NCI-H2029 treated with DMSO at 0.1 percent for 48 hours (cell line): Measurements from ENCODE around the gene DPYD.
A peak's percentile ranks its signal among the peaks of the same experiment; 100 is the strongest.

Experiments
- DNase-seq: peaks from one replicate; lab custom pipeline; 2025; lab: John Stamatoyannopoulos, UW

Gene DPYD

DNA sequence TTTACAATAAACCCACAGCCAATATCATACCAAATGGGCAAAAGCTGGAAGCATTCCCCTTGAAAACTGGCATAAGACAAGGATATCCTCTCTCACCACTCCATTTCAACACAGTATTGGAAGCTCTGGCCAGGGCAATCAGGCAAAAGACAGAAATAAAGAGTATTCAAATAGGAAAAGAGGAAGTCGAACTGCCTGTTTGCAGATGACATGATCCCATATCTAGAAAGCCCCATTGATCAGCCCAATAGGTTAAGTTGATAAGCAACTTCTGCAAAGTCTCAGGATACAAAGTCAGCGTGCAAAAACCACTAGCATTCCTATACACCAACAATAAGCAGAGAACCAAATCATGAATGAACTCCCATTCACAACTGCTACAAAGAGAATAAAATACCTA lies 235.5 kb downstream of the DPYD start:
- DNase-seq = no peak

DNA sequence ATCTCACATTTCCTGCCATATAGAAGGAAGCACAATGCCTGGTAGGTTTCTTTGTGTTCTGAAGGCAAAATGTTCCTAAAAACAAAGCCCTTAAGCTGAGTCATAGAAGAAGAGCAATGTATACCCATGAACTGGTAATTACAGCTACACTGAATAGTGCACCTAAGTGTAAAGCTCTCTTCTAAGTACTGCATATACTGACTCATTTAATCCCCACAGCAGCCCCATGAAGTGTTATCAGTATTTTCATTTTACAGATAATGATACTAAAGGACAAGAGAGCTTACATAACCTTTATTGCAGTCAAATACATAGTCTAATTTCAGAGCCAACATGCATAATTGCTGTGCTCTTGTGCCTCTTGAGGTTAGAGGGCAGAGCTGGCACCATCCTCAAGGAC lies 239.9 kb downstream of the DPYD start:
- peak; percentile 63 for DNase-seq

DNA sequence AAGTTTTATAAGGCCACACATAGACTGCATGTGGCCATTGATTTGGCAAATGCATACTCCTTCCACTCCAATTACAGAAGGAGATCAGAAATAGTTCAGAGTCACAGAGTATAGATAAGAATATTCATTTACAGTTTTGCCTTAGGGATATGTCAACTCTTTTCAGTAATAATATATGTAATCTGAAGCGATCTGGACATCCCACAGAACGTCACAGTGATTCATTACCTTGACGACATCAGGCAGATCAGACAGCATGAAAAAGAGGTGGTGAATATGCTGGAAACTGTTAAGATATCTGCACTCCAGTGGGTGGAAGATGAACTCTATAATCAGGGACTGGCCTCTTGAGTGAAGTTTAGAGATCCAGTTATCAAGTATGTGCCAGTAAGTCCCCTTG lies 240.4 kb downstream of the DPYD start:
- DNase-seq = no peak

DNA sequence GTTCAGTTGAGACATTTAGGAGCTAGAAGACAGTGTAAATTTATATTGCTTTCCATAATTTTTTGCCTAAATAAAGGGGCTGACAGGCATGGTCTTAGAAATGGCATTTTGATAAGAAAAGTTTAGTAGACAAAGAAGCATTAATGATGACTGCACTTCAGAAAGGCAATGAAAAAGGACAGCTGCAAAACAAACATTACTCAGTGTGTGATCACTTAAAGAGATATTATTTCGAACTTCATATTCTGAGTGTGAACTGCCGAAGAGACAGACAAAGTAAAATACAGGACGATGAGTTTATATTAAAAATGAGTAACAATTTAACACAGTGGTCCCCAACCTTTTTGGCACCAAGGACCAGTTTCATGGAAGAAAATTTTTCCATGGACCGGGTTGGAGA lies 243.1 kb downstream of the DPYD start:
- DNase-seq = no peak

DNA sequence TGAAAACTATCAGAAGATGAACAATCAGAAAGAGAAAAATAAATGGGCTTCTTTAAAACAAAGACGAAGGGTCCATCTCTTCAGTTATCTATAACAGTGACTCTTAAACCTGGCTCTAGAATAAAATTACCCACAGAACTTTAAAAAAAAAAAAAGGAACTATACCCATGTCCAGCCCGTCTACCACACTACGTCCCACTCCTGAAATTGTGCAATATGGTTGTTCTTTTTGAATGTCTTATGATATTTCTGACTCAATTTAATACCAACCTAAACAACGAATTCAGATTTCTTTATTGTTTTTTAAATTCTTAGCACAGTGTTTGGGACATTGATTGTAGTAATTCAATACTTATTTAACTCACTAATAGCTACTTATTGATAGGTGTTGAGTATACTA lies 246.3 kb downstream of the DPYD start:
- no peak for DNase-seq

DNA sequence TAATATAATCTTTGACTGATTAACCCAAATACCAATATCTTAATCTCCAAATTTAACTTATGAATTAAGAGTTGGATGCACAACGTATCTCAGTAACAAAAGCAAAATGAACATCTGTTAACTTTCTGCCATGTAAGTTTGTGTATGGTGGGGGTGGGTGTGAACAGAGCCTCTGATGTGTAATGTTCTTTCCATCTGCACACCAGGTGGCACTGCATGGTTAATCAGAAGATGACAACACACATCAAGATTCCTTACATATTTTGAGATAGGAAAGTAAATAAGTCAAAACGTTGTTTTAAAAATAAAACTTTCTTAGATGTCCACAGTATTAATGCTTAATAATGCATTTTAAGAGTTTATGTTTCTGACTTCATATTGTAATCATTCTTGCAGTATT lies 251.9 kb downstream of the DPYD start:
- DNase-seq = no peak

DNA sequence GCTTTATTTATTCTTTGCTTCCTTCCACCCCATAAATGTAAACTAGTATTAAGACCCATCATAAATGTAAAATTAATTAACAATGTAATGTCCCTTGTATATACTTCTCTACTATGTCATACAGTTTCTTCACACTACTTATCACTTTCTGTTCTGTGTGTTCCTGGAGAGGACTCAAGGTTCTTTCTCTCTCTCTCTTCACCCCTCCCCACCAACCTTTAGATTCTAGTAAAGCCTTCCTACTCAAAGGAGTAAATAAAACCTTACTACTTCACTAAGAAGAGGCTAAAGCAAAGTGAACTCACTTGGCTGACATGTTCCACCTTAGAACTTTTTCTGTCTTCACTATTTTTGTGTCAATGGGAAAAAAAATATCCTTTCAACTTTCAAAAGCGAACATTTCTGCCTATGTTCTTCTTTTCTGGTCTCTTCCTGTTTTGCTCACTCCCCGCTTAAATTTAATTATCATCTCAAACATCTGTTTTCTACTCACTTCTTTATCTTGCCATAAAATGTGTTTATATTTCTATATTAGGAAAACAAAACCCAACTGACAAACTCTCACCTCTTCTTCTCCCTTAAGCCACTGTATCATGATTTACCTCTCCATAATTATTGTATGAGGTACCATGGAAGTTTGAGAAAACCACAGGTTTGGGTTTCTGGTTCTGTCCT lies 260.3 kb downstream of the DPYD start:
- no peak for DNase-seq

DNA sequence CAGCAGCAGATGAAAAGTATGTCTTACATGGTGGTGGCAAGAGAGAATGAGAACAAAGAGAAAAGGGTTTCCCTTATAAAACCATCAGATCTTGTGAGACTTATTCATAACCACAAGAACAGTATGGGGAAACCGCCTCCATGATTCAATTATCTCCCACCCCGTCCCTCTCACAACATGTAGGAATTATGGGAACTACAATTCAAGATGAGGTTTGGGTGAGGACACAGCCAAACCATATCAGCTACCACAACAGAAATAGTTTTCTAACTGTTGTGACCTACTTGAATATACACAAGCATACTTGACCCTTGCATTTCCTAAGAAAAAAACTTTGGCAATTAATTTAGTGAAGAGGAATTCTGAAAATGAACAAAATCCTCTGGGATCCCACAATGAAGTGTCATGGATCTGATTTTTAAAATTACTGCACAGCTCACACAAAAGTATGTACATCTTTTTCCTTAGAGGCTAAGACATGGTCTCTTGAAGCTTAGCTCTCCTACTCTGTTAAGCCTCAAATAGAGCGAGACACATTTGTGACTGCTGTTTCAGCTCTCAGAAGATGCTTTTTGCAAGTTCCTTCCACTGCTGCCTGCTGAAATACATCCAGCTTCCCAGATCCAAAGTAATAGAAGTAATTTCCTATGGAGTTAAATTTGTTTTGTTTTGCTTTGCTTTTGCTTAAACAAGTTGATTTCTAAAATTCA lies 265.8 kb downstream of the DPYD start:
- no peak for DNase-seq

DNA sequence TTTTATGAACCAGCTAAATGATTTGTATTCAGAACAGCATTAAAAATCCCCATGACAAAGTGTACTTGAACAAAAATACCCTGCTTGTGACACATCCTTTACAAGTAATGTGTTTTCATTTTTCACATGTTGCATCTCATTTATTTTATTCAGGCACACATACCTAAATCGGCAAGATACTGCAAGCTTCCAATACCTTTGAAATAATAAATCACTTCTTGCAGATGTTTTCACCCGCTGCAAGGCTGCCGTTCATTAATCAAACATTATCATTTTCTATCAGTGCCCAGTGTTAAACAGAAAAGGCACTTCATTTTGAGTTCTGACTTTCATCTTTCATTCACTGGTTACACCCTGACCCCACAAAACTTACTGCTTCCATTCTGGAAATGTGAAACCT lies 269.6 kb downstream of the DPYD start:
- no peak for DNase-seq

DNA sequence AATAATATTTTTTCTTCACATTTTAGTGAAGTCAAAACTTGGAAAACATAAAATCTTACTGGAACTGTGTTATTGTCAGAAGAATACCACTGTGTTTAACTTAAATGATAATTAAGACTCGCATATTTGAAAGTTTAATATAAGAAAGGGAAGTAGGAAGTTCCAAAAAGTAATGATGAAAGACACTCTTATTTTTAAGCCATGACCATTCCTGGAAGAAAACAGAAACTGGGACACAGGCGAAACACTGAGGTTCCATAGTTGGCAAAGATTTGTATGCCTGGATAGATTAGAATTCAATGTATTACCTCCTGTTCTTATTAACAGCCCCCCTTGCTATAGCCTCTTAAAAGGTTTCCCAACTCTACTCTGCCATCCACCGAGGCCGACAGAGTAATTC lies 271.2 kb downstream of the DPYD start:
- no peak for DNase-seq

DNA sequence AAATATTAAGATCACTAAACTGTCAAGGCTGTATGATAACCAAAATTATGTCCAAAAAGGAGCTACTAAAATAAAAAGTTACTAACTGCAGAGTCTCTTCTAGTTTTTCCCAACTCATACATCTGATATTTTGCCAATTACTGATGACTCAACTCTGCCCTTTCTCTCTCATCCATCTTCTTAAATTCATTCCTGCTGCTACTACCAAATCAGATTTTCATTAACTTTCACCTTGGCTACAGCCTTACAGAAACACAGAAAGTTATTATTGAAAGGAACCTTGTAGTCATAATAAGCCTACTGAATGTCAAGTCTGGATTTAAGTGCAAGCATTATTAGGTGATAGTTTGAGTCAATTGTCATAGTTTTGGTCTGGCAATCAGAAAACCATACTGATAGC lies 273.1 kb downstream of the DPYD start:
- DNase-seq = no peak

DNA sequence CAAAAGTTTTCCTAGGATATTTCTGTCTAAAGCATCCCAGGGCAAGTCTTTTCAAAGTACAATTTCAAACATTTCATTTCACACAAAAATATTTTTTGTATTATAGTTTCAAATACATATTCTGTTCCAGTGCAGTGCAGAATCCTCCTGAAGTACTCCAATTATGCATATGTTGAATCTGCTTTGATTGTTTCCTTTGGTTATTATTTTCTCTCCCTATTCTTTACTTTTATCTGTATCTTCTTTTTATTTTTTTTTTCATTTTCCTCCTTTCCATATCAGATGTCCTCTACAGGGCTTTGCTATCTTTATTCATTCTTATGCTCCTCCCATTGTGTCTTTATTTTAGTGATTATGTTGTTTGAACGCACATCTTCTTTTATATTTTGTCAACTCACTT lies 274.8 kb downstream of the DPYD start:
- DNase-seq = no peak

DNA sequence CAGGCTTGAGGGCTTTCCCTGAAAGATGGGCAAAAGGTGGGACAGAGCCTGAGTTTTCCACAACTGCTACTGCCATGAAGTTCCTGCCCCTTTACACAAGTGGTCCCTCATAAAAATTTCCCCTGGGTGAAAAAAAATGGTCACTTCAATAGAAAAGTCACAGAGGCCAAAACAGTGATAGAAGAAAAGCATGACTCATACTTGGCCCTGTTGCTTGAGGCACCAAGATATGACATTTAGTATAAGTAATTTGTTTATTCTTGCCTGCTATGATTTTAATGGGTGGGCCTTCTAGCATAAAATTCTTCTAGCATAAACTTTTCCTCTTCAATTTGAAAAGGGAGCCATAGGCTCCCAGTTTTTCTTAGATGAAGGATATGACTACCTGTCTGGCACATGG lies 280.2 kb downstream of the DPYD start:
- no peak for DNase-seq

DNA sequence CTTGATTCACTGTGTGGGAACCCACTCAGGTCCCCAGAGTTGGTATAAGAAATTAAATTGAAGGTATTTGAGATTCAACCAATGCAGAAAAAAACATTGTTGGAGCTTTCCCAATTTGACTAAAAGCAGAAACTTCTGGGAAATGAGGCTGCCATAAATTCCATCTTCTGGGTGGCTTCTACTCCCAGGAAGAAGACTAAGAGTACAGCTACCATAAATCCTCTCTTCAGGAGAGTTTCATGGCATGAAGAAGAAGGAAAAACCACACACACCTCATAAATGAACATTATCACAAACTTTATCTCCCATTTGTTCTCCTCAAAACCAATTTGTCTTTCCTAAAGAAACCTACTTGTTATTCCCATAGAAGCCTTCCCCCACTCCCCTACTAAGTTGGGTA lies 283.9 kb downstream of the DPYD start:
- no peak for DNase-seq

DNA sequence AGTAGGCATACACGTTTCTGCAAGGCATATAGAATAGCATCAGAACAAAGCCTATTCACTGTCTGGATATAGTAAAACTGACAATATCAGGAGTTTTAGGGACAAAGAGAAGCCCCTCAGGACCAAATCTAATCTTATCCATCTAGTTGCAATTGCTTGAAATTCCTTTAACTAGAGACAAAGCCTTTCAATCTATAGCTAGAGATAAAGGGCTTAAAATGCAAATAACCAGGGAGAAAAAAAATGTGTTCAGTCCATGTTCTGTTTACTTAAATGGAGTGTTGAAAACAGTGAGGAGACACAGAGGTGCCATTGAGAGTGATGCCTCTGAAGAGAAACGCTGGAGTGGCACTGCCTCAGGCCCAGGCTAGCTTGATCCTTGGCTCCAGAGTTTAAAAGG lies 286.1 kb downstream of the DPYD start:
- DNase-seq = no peak

DNA sequence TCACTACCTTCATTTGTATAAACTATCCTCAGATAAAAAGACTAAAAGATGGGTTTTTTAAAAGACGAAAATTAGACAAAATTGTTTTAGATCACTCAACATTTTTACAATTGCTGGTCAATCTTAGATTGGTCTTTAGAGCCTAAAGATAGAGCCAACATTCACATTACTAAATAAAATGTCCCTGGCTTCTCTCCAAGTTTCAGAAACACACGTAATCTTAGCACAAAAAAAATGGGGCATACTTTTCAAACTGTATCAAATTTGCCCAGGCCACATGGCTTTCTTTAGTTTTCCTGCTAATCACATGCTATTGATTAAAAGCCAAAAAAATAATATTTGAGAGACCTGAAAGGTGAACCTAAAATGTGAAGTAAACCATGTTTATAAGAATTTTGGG lies 288.1 kb downstream of the DPYD start:
- DNase-seq = no peak

DNA sequence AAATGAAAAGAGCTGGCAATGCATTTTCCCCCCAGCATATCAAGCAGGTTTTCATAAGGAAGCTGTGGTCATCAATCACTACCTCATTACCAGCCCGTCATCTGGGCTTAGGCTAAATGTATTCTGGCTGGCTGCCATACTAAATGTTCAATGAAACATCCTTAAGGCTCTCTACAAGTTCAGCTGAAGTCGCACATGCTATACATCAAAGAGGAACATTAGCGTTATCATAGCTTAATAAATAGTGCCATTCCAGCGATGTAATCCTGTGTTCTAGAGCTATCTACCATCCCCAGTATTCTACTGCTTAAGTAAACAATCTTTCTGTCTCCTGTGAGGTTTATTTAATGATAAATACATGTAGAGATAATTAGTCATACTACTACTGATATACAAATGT lies 288.8 kb downstream of the DPYD start:
- DNase-seq = no peak

DNA sequence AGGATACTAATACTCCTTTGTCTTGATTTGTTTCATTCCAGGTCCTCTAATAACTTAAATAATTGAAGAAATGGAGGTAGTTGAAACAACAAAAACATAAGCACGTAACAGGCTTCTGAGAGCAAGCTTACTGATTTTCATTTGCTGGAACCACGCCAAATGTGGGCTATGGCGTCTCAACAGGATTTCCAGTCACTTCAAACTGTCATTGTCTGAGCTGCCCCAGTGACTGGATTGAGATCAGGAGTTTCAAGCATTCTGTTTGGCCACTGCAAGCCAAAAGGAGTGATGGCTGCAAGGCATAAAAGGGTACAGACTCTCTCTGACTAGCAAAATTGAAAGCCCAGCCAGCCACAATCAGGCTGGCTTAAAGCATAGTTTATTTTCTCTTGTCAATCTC lies 289.9 kb downstream of the DPYD start:
- peak; percentile 10 for DNase-seq

DNA sequence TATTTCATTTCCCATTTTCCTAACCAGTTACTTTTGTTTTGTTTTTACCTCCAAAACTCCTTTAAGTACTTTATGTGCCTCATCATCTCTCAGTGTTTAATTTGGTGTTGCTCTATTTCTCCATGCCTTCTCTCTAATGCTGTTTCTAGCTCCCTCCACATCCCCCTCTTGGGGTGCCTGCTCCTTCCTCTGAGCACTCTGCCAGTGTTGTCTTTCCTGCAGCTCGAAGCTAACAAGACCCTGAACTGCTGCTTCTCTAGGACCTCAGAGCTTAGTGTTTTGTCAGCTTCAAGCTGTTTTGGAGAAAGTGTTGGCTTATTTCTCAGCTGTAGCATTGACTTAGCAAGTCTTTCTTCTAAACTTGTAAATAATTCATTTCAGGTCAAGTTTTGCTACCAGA lies 290.6 kb downstream of the DPYD start:
- DNase-seq = no peak

DNA sequence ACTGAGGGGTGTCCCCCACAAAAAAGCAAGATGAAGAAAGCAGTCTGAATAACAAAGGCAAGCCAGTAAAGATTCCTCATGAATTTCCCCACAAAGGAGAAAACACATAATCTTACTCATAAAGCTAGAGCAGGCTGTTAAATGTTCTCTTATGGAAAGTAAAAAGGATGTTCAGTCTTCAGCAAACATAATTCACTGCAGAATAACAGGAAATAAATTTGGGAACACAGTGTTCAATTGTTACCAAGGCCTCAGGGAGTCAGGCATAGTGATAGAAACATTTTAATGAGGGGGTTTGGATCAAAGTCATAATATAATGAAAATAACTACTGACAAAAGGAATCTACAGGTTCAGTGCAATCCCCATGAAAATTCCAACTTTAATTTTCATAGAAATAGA lies 297.6 kb downstream of the DPYD start:
- DNase-seq = no peak

DNA sequence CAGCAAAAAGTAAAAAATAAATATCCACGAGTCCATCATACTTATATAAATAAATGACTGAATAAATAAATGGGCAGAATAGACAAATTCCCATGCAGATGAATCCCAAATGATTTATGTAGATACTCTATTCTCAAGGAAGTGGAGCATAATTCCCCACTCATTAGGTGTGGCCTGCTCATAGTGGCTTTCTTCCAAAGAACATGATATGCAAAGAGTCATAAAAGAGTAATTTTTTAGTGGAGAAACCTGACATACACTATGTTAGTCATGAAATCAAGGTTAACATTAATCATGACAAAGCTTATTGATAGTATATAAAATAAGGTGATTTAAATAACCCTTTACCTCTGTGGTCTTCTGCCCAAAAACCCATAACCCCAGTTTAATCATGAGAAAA lies 298.9 kb downstream of the DPYD start:
- DNase-seq = no peak

DNA sequence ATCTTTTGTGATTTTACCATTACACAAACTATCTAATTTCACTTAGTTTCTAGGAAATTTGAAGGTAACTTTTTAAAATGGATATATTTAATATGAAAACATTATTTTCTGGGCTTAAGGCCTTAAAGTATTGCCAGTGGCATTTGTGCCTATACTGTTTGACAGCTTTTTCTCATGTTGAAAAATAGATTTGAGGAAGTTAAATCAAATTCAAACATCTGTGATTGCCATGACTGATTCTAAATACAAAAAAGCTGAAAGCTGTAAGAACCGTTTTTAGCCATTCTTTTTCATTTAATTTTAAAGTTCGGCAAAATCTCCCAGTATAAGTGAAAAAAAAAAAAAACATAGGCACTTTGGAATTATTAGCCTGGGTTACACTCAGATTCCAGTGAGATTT lies 301.1 kb downstream of the DPYD start:
- DNase-seq = no peak

DNA sequence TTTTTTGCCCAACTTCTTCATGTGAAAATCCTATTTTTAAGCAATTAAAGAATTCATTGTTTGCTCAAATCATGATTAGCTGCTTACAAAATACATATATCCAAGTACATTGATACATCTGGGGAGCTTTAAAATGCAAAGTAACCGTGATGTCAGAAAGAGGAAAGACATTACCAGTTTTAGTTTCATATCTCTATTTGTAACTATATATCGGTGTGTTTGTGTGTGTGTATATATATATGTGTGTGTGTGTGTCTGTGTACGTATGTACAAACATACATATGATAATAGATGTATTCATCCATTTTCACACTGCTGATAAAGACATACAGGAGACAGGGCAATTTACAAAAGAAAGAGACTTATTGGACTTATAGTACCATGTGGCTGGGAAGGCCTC lies 310.1 kb downstream of the DPYD start:
- DNase-seq = no peak

DNA sequence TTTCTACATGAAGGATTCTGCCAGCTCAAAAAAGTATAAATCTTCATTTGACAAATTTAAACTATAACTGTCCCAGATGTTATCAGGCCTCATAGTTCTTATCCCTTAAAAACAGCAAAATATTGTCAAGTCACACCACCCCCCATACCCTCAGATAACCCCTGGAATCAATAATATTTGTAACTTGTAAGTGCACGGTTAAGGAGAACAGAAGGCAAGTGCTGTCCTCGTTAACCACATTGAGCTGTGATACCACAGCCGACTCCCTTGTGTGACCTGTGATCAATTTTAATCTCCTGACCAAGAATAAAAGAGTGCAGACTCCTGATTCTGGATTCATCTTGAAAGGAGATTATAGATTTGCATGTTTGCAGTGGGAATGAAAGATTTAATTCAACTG lies 310.7 kb downstream of the DPYD start:
- no peak for DNase-seq
